Frontal cortex (tissue), 1 donor: ENCODE results near the gene C9. TPM values are rescaled to one million over a fixed set of nuclear protein-coding genes. Genes with fewer than 3 reads are reported as not detected.

Experiments used
- total RNA-seq: library from RNA; depleted of rRNA; stranded (reverse); fragments of >200 nt; gene quantifications from one replicate; pipeline ENCODE4 v1.2.3, GENCODE V29; 2014

Gene C9
- total RNA-seq, 1 donor from 2014 or later: under 0.01 TPM

Other genes with a start within 250 kb of the C9 start
- gene FYB1, start 144.9 kb downstream of the C9 start, total RNA-seq: 1.6 TPM
- gene DAB2, start 60.5 kb upstream of the C9 start, total RNA-seq: 8.6 TPM